Panc1 (cell line): ENCODE results near the gene CHST9. TPM values are rescaled to one million over a fixed set of nuclear protein-coding genes. Genes with fewer than 3 reads are reported as not detected.
A peak's percentile ranks its signal among the peaks of the same experiment; 100 is the strongest.

ENCODE experiments used
- ATAC-seq: fragments of 200-7000 bp; cut with Tn5 transposase; 2 replicates; pipeline ENCODE4 v1.9.1; 2020; ENCODE audit warnings: mild to moderate bottlenecking, moderate library complexity
- BruUV-seq: library from RNA; stranded (reverse); fragments of 400-500 nt; replicated peaks from 2 replicates; lab custom pipeline; 2021; lab: Mats Ljungman, UMichigan
- CTCF ChIA-PET: fragments of 300-600 bp; sonication (Branson Sonifier 250); formaldehyde crosslinking; loops from one replicate; lab custom pipeline; 2022; ENCODE audit warnings: antibody characterized with exemption; lab: Charles Lee
- POLR2A ChIA-PET: fragments of 300-600 bp; sonication (Branson Sonifier 250); formaldehyde crosslinking; loops from one replicate; lab custom pipeline; 2022; ENCODE audit warnings: antibody characterized with exemption; lab: Charles Lee
- DNase-seq: peaks from one replicate; pipeline ENCODE4 v3.0.0-alpha.2; 2010; ENCODE audit warnings: low read depth, low spot score
- H3K27ac ChIP-seq: 2 replicates; pipeline ENCODE4 v1.5.1; 2011; ENCODE audit warnings: mild to moderate bottlenecking, low read length, inconsistent platforms
- H3K27me3 ChIP-seq: fragments of 200-500 bp; sonication (Bioruptor generic); 2 replicates; pipeline ENCODE4 v1.6.0; 2014; ENCODE audit warnings: low read length, inconsistent platforms; ENCODE audit not compliant: control insufficient read depth, insufficient read depth
- H3K36me3 ChIP-seq: fragments of 200-500 bp; sonication (Bioruptor generic); 2 replicates; pipeline ENCODE4 v1.5.1; 2014; ENCODE audit warnings: inconsistent platforms, mild to moderate bottlenecking, low read length, moderate library complexity; ENCODE audit not compliant: control insufficient read depth, insufficient read depth
- H3K4me1 ChIP-seq: 2 replicates; pipeline ENCODE4 v1.5.1; 2011; ENCODE audit warnings: inconsistent platforms, mild to moderate bottlenecking, low read length, moderate library complexity; ENCODE audit not compliant: control insufficient read depth, insufficient read depth
- H3K4me3 ChIP-seq, 2 experiments: 2 replicates each; pipeline ENCODE4 v1.5.1; 2011 to 2012; ENCODE audit warnings: low read depth in 2 of 2, low read length in 2 of 2, mild to moderate bottlenecking in 2 of 2, inconsistent platforms in 1 of 2, moderate library complexity in 1 of 2
- H3K9me3 ChIP-seq: fragments of 200-500 bp; sonication (Bioruptor generic); 2 replicates; pipeline ENCODE4 v1.5.1; 2014; ENCODE audit warnings: low read depth, mild to moderate bottlenecking, inconsistent platforms, low read length, moderate library complexity; ENCODE audit not compliant: control insufficient read depth, insufficient read depth
- CTCF ChIP-seq: fragments of 450-650 bp; IDR thresholded peaks from 2 replicates; pipeline ENCODE4 v1.5.1; 2017; ENCODE audit warnings: mild to moderate bottlenecking
- POLR2AphosphoS5 ChIP-seq: IDR thresholded peaks from 2 replicates; pipeline ENCODE4 v1.6.1; 2012; ENCODE audit warnings: mild to moderate bottlenecking, low read depth, low read length, moderate library complexity
- REST ChIP-seq, 2 experiments: IDR thresholded peaks; 2 replicates each; pipeline ENCODE4 v1.6.1; 2011 to 2012; ENCODE audit warnings: low read depth in 2 of 2, control low read depth in 1 of 2, low read length in 1 of 2, mild to moderate bottlenecking in 1 of 2, moderate library complexity in 1 of 2; ENCODE audit not compliant: insufficient read depth in 1 of 2
- SIN3A ChIP-seq: IDR thresholded peaks from 2 replicates; pipeline ENCODE4 v1.6.1; 2012; ENCODE audit warnings: low read depth, mild to moderate bottlenecking, low read length, moderate library complexity, borderline replicate concordance; ENCODE audit not compliant: insufficient read depth
- TCF7L2 ChIP-seq: IDR thresholded peaks from 2 replicates; pipeline ENCODE4 v1.6.1; 2011; ENCODE audit warnings: mild to moderate bottlenecking, low read depth, low read length, inconsistent platforms
- in situ Hi-C: cut with HindIII; loops from 2 replicates; pipeline ENCODE4 v1.10.0; 2016; ENCODE audit warnings: low sequenced_read_pairs, low pct_unique_long_range_greater_than_20kb
- intact Hi-C: fragments of 100-400 bp; cut with micrococcal nuclease; formaldehyde crosslinking; loops from one replicate; pipeline ENCODE4 v1.10.0; 2022; ENCODE audit not compliant: unreplicated experiment
- total RNA-seq: library from RNA; stranded (reverse); gene quantifications from one replicate; pipeline ENCODE4 v1.2.1, GENCODE V29; 2021; ENCODE audit not compliant: unreplicated experiment

The CHST9 gene
- total RNA-seq, 1 experiment from 2014 or later: 0.05 TPM

DNA sequence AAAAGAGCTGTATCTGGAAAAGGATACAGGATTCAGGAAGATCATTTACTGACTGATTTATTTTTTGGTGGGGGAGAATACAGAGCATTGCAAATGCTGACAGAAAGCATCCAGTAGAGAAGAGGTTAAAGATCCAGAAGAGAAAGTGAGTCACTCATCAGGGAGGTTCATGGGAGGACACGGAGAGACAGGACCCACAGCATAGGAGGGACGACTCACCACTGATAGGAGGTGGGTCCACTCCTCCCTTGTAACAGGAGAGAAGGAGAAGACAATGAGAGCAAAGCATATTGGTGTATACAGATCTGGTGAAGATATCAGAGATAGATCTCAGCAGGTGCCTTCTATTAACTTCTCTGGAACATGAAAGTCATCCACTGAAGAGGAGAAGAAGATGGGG is 177.2 kb downstream of the CHST9 start:
- Histone ChIP-seq H3K4me3 (no peak overlapping the region), H3K36me3 (no peaks in the 10 kb centered on the region), H3K27me3 (peaks cover 5% of the 10 kb centered on the region; the same call in 1 of the 2 replicates), H3K9me3 (no peaks in the 10 kb centered on the region), H3K4me1 (no peaks in the 10 kb centered on the region), H3K27ac (no peak overlapping the region)
- DNase-seq: no peak
- intact Hi-C loops: no loop called here
- ChIA-PET CTCF (no interaction called here), POLR2A (no interaction called here)
- TF ChIP-seq SIN3A: no peak
- no peak for TF ChIP-seq POLR2AphosphoS5
- TF ChIP-seq TCF7L2: no peak
- TF ChIP-seq REST (IDR thresholded peaks at IDR 0.05; ENCODE audit: insufficient read depth in 1 of 2, low read depth in 2 of 2, low read length in 1 of 2): no peak
- no peak for TF ChIP-seq CTCF
- no peak for ATAC-seq
- no TSS peak for BruUV-seq
- in situ Hi-C loops: no loop called here

GRCh38 chr18:27005589-27005988 is 179.5 kb downstream of the CHST9 start:
- Histone ChIP-seq H3K4me3 (no peak overlapping the region), H3K36me3 (no peaks in the 10 kb centered on the region), H3K4me1 (no peaks in the 10 kb centered on the region), H3K27me3 (peaks cover 5% of the 10 kb centered on the region; the same call in 1 of the 2 replicates), H3K27ac (no peak overlapping the region), H3K9me3 (no peaks in the 10 kb centered on the region)
- ATAC-seq: peak; percentile 85
- ChIA-PET CTCF (interaction anchor here (0.6 to 1.5 kb wide), 3 partner anchors 13 to 384 kb away, joined by 3 read pairs; no protein-coding TSS in a partner anchor), POLR2A (no interaction called here)
- no TSS peak for BruUV-seq
- in situ Hi-C loops (no loop called here), intact Hi-C loops (loop anchor here (2.0 kb wide), 1 partner anchor 193 kb away; no protein-coding TSS in a partner anchor)
- TF ChIP-seq REST (IDR thresholded peaks at IDR 0.05; ENCODE audit: insufficient read depth in 1 of 2, low read depth in 2 of 2, low read length in 1 of 2): no peak
- TF ChIP-seq CTCF: peak; percentile 77
- DNase-seq: no peak
